Smooth muscle cell (in vitro differentiated cells): ENCODE data around the gene ZNF483. TPM values are rescaled to one million over a fixed set of nuclear protein-coding genes. Genes with fewer than 3 reads are reported as not detected.
A peak's percentile ranks its signal among the peaks of the same experiment; 100 is the strongest.

Source experiments
- DNase-seq: peaks from one replicate; lab custom pipeline; 2025; ENCODE audit not compliant: unreplicated experiment; lab: John Stamatoyannopoulos, UW
- H2AFZ ChIP-seq: fragments of 200-600 bp; sonication (generic); 2 replicates; pipeline ENCODE4 v1.6.0; 2016; ENCODE audit warnings: antibody characterized with exemption, low read depth, mild to moderate bottlenecking
- H3F3A ChIP-seq: fragments of 200-600 bp; sonication (generic); 2 replicates; pipeline ENCODE4 v1.6.0; 2017; ENCODE audit warnings: antibody characterized with exemption, low read depth
- H3K27ac ChIP-seq: fragments of 200-600 bp; sonication (generic); 2 replicates; pipeline ENCODE4 v1.5.1; 2016; ENCODE audit warnings: low read depth, mild to moderate bottlenecking
- H3K27me3 ChIP-seq: fragments of 200-600 bp; sonication (generic); 2 replicates; pipeline ENCODE4 v1.6.1; 2016; ENCODE audit warnings: low read depth, mild to moderate bottlenecking
- H3K36me3 ChIP-seq: fragments of 200-600 bp; sonication (generic); 2 replicates; pipeline ENCODE4 v1.5.1; 2016; ENCODE audit warnings: low read depth
- H3K4me1 ChIP-seq: fragments of 200-600 bp; sonication (generic); 2 replicates; pipeline ENCODE4 v1.5.1; 2016; ENCODE audit warnings: low read depth
- H3K4me2 ChIP-seq: fragments of 200-600 bp; sonication (generic); 2 replicates; pipeline ENCODE4 v1.6.0; 2016; ENCODE audit warnings: mild to moderate bottlenecking
- H3K4me3 ChIP-seq: fragments of 200-600 bp; sonication (generic); 2 replicates; pipeline ENCODE4 v1.5.1; 2016; ENCODE audit warnings: mild to moderate bottlenecking
- H3K79me2 ChIP-seq: fragments of 200-600 bp; sonication (generic); 2 replicates; pipeline ENCODE4 v1.6.0; 2016; ENCODE audit warnings: low read depth, mild to moderate bottlenecking
- H3K9ac ChIP-seq: fragments of 200-600 bp; sonication (generic); 2 replicates; pipeline ENCODE4 v1.6.0; 2016; ENCODE audit warnings: low read depth
- H3K9me3 ChIP-seq: fragments of 200-600 bp; sonication (generic); replicated peaks from 2 replicates; pipeline ENCODE4 v1.5.1; 2016; ENCODE audit warnings: low read depth
- H4K20me1 ChIP-seq: fragments of 200-600 bp; sonication (generic); 2 replicates; pipeline ENCODE4 v1.6.0; 2016; ENCODE audit warnings: low read depth
- WGBS: methylation state at CpG from one replicate; pipeline ENCODE4 v1.1.7; 2016; ENCODE audit warnings: low lambda C conversion rate; 5-methylcytosine and 5-hydroxymethylcytosine counted together
- polyA plus RNA-seq: library from polyadenylated mRNA; unstranded; fragments of >200 nt; fragmentation: Nextera tagmentation; extraction: Ambion mirVana; gene quantifications from 2 replicates; pipeline ENCODE4 v1.2.1, GENCODE V29; 2016
- total RNA-seq: library from RNA; depleted of rRNA; stranded (reverse); fragments of >200 nt; gene quantifications from 2 replicates; pipeline ENCODE4 v1.2.3, GENCODE V29; 2014
- TF ChIP-seq, protein P1 (sequence below): fragments of 200-600 bp; sonication (generic); IDR thresholded peaks from 2 replicates; pipeline ENCODE4 v1.5.1; 2017; ENCODE audit warnings: borderline replicate concordance, mild to moderate bottlenecking, antibody characterized with exemption; ENCODE audit not compliant: insufficient read depth, poor library complexity, severe bottlenecking

Gene ZNF483
- total and polyA plus RNA-seq, 2 experiments from 2014 or later, result 0.53 to 0.67 TPM

DNA sequence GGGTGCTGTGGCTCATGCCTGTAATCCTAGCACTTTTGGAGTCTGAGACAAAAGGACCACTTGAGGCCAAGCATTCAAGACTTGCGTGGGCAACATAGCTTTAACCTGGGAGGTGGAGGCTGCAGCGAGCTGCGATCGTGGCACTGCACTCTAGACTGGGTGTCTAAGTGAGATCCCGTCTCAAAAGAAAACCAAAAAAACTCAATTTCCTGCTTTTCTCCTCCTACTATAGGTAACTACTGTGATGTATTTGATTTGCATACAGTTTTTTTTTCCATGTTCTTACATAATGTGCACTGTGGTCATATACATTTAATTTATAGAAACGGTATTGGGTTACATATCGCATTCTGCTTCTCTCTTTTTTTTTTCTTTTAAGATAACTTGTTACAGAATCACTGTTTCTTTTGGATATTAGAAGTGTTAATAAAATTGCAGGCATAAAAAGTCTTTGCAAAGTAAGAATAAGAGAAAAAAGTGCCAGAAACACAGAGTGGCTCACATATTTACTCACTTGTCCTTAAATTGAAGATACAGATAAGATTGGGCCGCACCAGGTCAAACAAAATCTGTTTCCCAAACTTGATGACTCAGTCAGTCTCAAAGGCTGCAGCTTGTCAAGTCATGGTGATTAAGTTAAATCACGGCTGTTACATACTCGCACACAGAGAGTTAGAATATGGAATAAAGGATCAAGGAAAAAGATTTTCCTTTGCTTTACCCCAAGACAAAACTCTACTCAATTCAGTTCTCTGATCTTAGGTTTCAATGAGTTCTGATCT lies 76.4 kb downstream of the ZNF483 start:
- Histone ChIP-seq H3K4me3 (no peak overlapping the region), H3K27me3 (no peaks in the 10 kb centered on the region), H3K36me3 (no peaks in the 10 kb centered on the region), H3K27ac (peak overlapping the region; percentile 61), H3K9ac (no peak overlapping the region), H3K79me2 (no peaks in the 10 kb centered on the region), H3K4me1 (no peaks in the 10 kb centered on the region), H3F3A (peaks cover 12% of the 10 kb centered on the region), H3K4me2 (peak overlapping the region; percentile 50), H4K20me1 (peaks cover 6% of the 10 kb centered on the region), H2AFZ (peak overlapping the region; percentile 68), H3K9me3 (no peaks in the 10 kb centered on the region)
- DNase-seq, result no peak
- TF ChIP-seq, protein P1, sequence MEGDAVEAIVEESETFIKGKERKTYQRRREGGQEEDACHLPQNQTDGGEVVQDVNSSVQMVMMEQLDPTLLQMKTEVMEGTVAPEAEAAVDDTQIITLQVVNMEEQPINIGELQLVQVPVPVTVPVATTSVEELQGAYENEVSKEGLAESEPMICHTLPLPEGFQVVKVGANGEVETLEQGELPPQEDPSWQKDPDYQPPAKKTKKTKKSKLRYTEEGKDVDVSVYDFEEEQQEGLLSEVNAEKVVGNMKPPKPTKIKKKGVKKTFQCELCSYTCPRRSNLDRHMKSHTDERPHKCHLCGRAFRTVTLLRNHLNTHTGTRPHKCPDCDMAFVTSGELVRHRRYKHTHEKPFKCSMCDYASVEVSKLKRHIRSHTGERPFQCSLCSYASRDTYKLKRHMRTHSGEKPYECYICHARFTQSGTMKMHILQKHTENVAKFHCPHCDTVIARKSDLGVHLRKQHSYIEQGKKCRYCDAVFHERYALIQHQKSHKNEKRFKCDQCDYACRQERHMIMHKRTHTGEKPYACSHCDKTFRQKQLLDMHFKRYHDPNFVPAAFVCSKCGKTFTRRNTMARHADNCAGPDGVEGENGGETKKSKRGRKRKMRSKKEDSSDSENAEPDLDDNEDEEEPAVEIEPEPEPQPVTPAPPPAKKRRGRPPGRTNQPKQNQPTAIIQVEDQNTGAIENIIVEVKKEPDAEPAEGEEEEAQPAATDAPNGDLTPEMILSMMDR, result no peak
- 56% methylated on average over 10 of the region's 10 CpGs for WGBS

DNA sequence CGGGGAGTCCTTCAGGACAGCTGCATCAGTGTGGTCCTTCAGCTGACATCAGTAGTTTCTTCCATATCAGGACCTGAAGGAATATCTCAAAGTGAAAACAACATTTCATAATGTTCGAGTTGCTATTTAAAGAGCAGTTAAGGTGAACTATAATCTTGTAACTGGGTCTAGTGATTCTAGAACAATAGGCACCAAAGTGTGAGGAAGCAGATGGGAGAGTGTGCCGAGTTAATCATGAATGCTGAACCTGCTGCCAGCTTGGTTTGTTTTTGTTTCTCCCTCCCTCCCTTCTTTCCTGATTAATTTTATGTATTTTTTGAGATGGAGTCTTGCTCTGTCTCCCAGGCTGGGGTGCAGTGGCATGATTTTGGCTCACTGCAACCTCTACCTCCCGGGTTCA lies 78.1 kb downstream of the ZNF483 start:
- Histone ChIP-seq H3K4me2 (no peak overlapping the region), H3K4me3 (no peak overlapping the region), H3K36me3 (no peaks in the 10 kb centered on the region), H3K27ac (no peak overlapping the region), H3F3A (peaks cover 12% of the 10 kb centered on the region), H4K20me1 (no peaks in the 10 kb centered on the region), H3K4me1 (no peaks in the 10 kb centered on the region), H3K79me2 (no peaks in the 10 kb centered on the region), H3K9ac (no peak overlapping the region), H2AFZ (no peak overlapping the region), H3K27me3 (no peaks in the 10 kb centered on the region), H3K9me3 (no peaks in the 10 kb centered on the region)
- TF ChIP-seq, protein P1, result no peak
- no peak for DNase-seq
- 93% methylated on average over 4 of the region's 4 CpGs for WGBS

DNA sequence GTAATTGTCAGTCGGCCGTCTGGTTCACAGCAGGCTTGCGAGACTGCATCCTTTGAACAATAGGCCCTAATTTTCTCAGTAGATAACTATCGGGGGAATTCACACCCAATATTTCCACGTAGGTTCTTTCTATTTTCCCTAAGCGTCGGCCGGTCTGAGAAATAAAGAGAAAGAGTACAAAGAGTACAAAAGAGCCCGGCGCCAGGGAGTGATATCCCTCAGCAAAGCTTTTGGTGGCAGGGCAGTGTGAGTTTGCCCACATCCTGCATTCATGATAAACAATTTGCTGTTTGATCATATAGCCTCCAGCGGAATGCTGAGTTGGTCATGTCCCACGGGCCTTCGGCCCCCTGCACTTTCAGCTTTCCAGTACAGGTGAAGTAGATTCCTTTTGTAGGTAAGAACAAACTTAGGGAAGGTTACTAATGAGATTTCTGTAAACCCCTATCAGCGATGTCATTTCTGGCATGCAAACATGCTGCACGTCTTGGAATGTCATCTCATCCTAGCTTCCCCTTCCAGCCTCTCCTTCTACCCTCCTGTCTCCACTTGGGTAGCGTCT lies 79.2 kb downstream of the ZNF483 start:
- Histone ChIP-seq H3K4me2 (no peak overlapping the region), H3K27me3 (no peaks in the 10 kb centered on the region), H3K27ac (no peak overlapping the region), H3K4me1 (no peaks in the 10 kb centered on the region), H3K4me3 (no peak overlapping the region), H3K9ac (no peak overlapping the region), H3F3A (peaks cover 12% of the 10 kb centered on the region), H3K9me3 (no peaks in the 10 kb centered on the region), H3K79me2 (no peaks in the 10 kb centered on the region), H4K20me1 (no peaks in the 10 kb centered on the region), H3K36me3 (no peaks in the 10 kb centered on the region), H2AFZ (no peak overlapping the region)
- DNase-seq, result no peak
- TF ChIP-seq, protein P1, result no peak
- WGBS, result 84% methylated on average over 16 of the region's 16 CpGs
